HG02943 (cell line): ENCODE measurements around the gene MLC1.

Experiments
- ATAC-seq: cut with Tn5 transposase; IDR thresholded peaks from one replicate; pipeline ENCODE4 v1.9.1; 2021; ENCODE audit warnings: mild to moderate bottlenecking, low read depth, moderate library complexity; ENCODE audit not compliant: unreplicated experiment

MLC1 gene

DNA sequence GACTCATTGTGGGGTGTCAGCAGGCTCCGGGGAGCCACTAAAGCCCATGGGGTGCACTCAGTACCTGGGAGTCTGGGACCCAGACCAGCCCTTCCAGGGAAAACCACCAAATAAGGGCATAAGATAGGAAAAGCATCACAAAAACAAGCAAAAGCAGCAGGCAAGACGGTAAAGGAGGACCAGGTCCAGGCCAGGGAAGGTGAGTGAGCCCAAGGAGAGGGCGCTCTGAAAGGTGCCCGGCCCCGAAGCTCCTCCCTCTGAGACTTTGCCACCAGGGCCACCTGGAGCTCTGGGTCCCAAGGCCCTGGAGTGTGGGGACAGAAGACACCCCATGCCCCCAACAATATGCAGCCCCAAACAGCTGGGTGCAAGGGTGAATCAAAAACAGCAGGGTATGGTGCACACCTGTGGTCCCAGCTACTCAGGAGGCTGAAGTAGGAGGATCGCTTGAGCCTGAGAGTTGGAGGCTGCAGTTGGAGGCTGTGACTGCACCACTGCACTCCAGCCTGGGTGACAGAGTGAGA, 67.5 kb downstream of the MLC1 start:
- ATAC-seq: no peak

DNA sequence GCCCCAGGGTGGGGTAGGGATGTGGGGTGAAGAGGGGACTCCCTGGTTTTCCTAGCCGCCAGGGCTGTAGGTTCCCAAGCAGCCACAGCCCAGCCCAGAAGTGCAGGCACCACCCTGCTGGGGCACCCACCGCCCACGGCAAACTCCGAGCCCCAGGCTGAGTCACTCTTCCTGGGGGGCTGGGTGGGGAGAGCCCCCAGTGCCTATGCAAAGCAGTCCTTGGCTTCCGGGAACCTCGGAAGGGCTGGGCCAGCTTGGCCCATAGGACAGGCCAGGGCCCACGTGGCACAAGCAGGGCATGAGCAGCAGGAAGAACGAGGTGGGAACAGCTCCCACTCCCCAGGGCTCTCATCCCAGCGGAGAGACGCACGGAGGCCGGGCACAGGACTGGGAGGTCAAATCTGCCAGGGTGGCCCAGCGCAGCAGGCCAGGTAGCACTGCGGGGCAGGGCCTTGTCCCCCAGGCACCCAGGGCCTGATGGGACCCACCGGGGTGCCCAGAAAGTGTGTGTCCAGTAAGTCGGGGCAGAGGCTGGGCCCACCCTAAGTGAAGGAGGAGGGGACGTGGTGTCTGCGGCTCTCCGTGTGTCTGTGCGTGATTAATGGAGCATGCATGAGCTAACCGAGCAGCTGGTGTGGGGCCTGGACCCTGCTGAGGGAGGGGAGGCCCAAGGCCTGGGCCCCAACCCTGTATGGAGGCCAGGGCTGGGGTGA, 68.1 kb downstream of the MLC1 start:
- no peak for ATAC-seq

DNA sequence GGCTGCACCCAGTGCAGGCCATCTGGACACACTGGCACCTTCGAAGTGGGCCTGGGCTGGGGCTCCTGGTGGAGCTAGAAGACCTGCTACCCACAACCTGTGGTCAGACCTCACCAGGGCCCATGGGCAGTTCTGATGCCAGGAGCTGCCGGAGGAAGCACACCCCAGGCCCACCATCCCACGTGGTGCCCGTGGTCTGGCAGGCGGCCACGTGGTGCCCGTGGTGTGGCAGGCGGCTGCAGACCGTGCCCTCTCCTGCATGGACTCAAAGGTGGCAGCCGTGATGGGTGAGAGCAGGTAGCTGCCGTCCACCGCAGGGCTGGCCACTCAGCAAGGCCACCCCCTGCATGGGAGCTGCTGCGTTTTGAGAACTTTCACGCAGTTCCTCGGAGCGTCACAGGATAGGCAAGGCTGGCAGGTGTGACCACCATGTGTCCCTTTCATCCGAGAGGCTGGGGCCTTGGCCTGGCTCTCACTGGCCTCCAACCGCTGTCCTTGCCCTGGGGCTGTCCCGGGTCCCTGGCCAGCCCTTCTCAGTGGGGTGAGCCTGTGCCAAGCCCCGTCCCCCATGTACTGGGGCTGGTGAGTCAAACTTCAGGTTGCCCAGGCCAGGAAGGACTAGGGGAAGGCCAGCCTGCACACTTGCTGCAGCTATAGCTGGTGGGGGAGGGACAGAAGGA, 68.8 kb downstream of the MLC1 start:
- ATAC-seq: no peak

DNA sequence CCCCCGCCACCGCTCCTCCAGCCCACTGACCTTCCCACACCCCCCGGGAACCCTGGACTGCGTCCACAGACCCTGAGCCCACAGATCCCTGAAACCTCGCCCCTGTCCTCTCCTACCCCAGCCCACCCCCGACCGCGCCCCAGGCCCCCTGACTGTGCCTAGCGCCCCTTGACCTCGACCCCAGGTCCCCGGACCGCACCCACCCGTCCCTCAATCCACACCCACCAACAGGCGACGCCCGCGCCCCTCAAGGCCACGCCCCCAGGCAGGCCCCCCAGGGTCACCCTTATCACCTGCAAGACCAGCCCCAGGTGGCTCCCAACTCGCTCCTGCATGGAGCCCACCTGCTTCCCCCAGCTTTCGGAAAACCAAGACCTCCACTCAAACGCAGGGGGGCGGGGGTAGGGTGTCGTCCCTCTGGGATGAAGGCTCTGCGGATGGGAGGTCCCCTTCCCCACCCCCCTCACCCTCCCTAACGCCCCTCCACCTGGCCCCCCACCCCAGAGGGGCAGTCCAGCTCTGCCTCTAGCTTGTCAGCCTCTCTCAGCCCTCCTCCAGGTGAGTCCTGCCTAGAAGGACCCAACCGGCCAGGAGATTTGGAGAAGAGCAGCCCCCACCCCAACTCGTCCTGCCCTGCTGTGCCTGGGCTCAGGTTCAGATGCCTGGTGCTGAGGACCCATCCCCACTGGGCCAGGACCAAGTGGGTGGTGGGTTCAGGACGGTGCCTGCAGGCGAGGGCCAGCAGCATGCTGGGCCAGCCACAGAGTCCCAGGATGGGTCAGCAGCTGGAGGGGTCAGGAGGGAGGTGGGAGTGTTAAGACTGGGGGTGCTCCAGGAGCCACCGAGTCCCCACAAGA, 69.5 kb downstream of the MLC1 start:
- ATAC-seq: no peak

DNA sequence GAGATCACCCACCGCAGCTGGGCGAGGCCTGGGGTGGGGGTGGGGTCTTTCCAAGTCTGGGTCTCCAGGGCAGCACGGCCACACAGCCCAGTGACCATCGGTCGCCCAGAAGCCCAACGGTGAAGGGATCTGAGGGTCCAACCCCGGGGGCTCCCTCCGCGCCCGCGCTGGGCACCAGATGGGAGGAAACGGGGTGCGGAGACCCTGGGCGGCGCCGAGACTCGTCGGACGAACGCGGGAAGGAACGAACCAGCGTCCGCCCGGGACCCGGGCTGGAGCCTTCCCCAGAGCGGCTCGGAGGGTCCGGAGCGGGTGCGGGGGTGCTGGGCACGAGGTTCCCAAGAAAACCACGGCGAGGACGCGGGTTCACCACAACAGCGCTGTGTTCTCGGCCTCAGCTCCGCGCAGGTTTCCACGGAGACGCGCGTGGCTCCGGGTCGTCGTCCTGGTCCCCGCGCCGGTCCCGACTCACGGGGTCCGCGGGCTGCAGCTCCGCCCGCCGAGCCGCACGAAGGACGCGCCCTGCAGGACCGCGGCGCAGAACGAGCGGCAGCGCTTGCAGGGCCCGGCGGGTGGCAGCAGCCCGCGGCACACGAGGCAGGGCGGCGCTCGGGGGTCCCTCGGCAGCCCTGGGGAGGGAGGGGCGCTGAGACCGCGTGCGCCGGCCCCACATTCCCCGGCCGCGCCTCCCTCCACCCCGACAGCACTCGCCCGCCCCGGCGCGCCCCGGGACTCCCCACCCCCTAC, 70.4 kb downstream of the MLC1 start:
- ATAC-seq: no peak

DNA sequence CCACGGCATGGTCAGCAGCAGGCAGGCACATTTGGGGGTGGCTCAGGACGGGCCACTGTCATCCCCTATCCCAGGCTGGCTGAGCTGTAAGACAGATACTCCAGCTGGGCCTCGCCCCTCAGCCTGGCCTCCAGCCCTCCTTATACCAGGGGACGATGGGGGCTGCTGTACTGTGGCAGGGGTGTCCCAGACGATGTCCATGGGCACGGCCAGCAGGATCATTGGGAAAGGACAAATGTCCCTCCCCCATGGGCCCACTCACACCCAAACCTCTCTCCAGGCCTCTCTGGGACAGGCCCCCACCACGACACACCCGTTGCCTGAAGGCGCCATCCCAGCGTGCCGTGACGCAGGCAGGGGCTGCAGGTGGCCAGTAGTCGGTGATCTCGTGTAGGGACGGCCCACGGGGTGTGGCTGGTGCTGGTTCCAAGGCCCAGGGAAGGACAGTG, 71.1 kb downstream of the MLC1 start:
- no peak for ATAC-seq

DNA sequence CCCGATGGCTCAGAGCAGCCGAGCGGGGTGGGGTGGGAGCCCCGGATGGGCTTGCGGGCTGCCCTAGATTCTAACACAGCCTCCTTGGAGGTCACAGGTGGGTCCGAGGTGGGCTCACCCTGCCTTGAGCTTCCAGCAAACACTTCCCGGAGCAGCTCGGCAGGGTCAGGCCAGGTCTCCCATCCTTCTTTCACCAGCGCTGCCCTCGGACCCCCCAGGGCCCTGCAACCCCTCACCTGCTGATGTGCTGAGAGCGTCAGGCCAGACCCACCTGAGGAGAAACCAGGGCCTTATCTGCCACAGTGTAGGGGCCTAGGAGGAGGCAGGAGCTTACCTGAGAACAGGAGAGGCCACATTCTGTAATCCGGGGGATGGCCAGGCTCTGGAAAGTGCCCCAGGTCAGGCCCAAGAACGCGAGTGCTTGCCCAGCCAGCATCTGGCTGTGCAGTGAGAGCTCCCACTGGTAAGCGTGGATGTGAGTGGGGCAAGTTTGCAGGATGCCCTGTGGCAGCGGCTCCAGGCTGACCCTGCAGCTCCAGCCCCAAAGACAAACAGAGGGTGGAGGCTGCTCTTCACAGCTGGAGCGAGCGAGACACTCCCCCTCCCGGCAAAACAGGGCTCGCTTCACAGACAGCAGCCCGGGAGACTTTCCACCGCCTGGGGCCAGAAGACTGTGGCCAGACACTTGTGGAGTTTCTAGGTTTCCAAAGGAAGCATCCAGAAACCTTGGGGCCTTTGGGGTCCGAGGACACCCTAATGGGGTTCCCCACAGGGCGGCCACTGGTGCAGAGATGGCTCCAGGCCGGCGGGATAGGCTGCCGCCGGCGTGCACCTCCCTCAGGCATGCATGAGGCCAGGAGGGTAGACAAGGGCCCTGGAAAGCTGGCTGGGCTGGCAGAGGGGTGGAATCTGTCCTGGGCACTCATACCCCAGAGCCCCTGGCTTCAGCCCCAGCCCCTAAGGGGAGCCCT, 72.7 kb downstream of the MLC1 start, which contains the start of gene IL17REL:
IL17REL (minus strand) TSS at position 555 of the 971 bp plus-strand sequence; CDS start at position 436, 119 bp downstream.
- ATAC-seq: no peak

DNA sequence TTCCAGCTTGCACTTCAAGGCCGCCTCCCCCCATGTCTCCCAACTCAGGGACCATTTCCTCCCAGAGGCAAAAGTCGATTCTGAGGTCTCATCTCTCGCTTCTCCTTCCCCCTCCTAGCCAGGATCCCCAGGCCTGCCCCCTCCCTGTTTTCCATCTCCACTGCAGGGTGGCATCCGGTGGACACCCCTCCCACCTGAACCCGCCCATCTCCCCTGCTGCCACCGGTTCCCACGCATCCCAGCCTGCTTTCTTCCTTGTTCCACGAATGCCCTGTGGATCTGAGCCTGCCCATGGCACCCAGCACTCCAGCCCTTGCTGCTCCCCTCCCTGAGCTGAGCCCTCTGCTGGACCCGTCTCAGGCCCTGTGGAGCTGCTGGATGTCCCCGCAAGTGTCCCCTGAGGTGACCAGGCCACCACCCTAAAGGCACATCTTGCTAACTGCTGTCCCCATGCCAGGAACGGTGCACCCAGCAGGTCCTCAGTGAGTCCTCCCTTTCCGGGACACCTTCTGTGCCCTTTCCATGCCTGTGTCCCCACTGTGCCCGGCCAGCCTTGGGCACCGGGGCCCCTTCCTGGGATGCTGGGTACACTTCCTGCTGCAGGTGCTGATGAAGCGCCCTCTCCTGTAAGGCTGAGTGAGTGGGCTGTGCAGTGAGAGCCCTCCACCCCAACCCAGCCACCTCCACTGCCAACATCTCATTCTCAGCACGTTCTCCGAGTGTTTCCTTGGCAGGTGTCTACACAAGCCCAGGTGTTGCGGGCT, 73.6 kb downstream of the MLC1 start:
- ATAC-seq: no peak

DNA sequence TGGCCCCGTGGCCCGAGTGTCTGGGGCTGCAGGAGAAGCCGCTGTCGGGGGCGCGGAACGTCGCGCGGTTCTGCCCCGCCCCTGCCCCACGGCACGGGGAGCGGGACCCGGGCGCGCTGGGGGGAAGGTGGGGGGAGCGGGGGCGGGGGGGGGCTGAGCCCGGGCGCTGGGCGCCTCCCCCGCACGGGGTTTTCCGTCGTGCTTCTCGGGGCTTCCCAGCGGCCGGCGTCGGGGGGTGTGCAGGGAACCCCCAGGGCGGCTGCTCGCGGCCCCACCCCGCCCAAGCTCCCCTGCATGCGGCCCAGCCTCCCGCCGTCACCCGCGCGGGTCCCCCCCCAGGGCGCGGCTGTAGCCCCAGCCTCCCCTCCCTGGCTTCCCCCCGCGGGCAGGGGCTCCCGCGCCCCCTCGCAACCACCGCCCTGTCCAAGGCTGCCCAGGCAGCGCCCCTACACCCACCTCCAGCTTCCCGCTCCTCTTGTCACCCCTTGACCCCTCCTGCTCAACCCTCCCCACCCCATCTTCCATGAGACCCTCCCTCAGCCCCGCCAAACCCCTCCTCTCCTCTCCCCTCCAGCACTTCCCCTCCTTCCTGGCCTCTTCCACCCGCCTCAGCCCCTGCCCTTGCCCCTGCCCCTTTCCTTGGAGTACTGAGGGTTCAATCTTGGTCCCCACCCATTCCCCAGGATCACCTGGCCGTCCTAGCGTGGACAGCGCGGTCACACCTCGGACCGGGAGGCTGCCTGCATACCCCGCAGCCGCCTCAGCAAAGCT, 74.4 kb downstream of the MLC1 start:
- ATAC-seq: no peak

DNA sequence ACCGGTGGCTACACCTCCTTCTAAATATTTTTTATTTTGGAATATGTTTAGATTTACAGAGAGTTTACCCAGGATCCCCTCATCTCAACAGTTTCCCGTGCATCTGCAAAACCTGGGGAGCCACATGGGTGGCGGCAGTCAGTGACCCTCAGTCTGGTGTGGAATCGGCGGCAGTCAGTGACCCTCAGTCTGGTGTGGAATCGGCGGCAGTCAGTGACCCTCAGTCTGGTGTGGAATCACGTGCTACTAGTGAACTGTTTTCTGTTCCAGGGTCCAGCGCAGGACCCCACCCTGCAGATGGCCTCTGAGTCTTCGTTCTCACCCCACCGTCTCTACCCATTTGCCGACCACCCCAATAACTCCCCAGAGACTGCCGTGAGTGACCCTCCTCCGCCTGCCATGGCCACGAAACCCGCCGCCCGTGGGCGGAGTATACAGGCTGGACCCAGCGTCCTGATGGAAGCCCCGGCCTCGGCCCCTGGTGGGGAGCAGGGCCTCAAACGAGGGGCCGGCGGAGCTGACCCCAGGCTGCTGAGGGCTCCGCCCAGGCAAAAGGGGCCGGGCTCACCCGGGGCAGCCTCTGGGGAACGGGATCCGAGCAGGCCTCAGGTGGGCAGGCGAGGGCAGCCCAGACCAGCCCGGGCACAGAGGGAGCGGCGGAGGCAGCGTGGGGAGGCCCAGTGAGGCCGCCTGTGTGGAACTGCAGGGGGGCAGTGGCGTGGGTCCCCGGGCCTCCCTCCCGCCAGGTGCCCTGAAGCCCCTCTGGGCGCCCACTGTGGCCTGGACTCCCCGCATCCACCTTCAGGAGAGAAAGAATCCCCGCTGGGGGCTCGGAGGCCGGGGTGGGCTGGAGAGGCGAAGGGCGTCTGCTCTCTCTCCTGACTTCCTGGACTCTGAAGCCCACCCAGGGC, 75.2 kb downstream of the MLC1 start:
- ATAC-seq: no peak
